B cell (primary cell): ENCODE data around the gene ZBTB11. TPM values are rescaled to one million over a fixed set of nuclear protein-coding genes. Genes with fewer than 3 reads are reported as not detected.

ENCODE experiments used
- ATAC-seq: fragments of 200-7000 bp; cut with Tn5 transposase; one replicate; pipeline ENCODE4 v1.10.0; 2021; ENCODE audit warnings: low read depth, mild to moderate bottlenecking, moderate number of reproducible peaks, moderate library complexity
- CTCF ChIA-PET: fragments of 350-600 bp; sonication (Branson Sonifier 250); formaldehyde crosslinking; loops from one replicate; lab custom pipeline; 2021; ENCODE audit warnings: antibody characterized with exemption, inconsistent platforms; lab: Charles Lee
- POLR2A ChIA-PET: fragments of 350-600 bp; sonication (Branson Sonifier 250); formaldehyde crosslinking; loops from one replicate; lab custom pipeline; 2021; ENCODE audit warnings: antibody characterized with exemption; lab: Charles Lee
- DNase-seq: peaks from one replicate; pipeline ENCODE4 v3.0.0; 2013
- H2AFZ ChIP-seq: 2 replicates; pipeline ENCODE4 v1.6.1; 2012; ENCODE audit warnings: mild to moderate bottlenecking, low read depth, low read length; ENCODE audit not compliant: insufficient read depth, poor library complexity, severe bottlenecking
- H3K27ac ChIP-seq, 2 donors: 1 replicate in 1 of 2; 2 replicates in 1 of 2; pipeline ENCODE4 v1.5.1; 2012 to 2013; ENCODE audit warnings: low read length in 2 of 2, mild to moderate bottlenecking in 2 of 2, moderate library complexity in 1 of 2
- H3K27me3 ChIP-seq, 4 experiments: fragments of 200-600 bp in 1 of 4; sonication (generic) in 1 of 4; replicated peaks in 1 of 4; 1 replicate in 2 of 4; 2 replicates in 2 of 4; pipeline versions ENCODE4 v1.6.1 to v1.7.0; 2013 to 2016; ENCODE audit warnings: low read length in 3 of 4, mild to moderate bottlenecking in 2 of 4, mixed read lengths in 1 of 4, moderate library complexity in 1 of 4; ENCODE audit not compliant: insufficient read depth in 4 of 4, control insufficient read depth in 3 of 4; ENCODE audit errors: control extremely low read depth in 1 of 4
- H3K36me3 ChIP-seq, 2 experiments: replicated peaks in 1 of 2; 1 replicate in 1 of 2; 2 replicates in 1 of 2; pipeline versions ENCODE4 v1.6.1 to v1.7.1; 2013; ENCODE audit warnings: low read length in 1 of 2; ENCODE audit not compliant: insufficient read depth in 2 of 2, control insufficient read depth in 1 of 2; ENCODE audit errors: control extremely low read depth in 1 of 2, extremely low read depth in 1 of 2
- H3K4me1 ChIP-seq, 2 donors: fragments of 200-600 bp in 1 of 2; sonication (generic) in 1 of 2; 1 replicate in 1 of 2; 2 replicates in 1 of 2; pipeline versions ENCODE4 v1.5.1 to v1.6.1; 2013 to 2017; ENCODE audit warnings: low read length in 2 of 2; ENCODE audit not compliant: control insufficient read depth in 2 of 2, insufficient read depth in 2 of 2
- H3K4me2 ChIP-seq: replicated peaks from 2 replicates; pipeline ENCODE3; 2012; ENCODE audit warnings: mild to moderate bottlenecking, low read depth, low read length; ENCODE audit not compliant: poor library complexity, severe bottlenecking
- H3K4me3 ChIP-seq, 5 experiments: fragments of 200-600 bp in 1 of 5; sonication (generic) in 1 of 5; 1 replicate in 3 of 5; 2 replicates in 2 of 5; pipeline versions ENCODE4 v1.5.1 to v1.7.0; 2011 to 2016; ENCODE audit warnings: low read length in 4 of 5, mild to moderate bottlenecking in 4 of 5, low read depth in 2 of 5, control low read depth in 1 of 5, moderate library complexity in 1 of 5; ENCODE audit not compliant: insufficient read depth in 1 of 5; ENCODE audit errors: control extremely low read depth in 1 of 5, extremely low read depth in 1 of 5
- H3K79me2 ChIP-seq: fragments of 200-600 bp; sonication (generic); one replicate; pipeline ENCODE4 v1.6.0; 2016; ENCODE audit warnings: low read length; ENCODE audit not compliant: control insufficient read depth, insufficient read depth
- H3K9ac ChIP-seq: fragments of 200-600 bp; sonication (generic); 2 replicates; pipeline ENCODE4 v1.6.1; 2017; ENCODE audit warnings: mild to moderate bottlenecking, low read length, moderate library complexity
- H3K9me3 ChIP-seq, 3 donors: one replicate each; pipeline versions ENCODE4 v1.6.1 to v1.7.1; 2013; ENCODE audit warnings: low read length in 2 of 3; ENCODE audit not compliant: control insufficient read depth in 2 of 3, insufficient read depth in 1 of 3; ENCODE audit errors: control extremely low read depth in 1 of 3
- H4K20me1 ChIP-seq: 2 replicates; pipeline ENCODE4 v1.6.0; 2012; ENCODE audit warnings: mild to moderate bottlenecking, low read length; ENCODE audit not compliant: insufficient read depth, control insufficient read depth, poor library complexity, severe bottlenecking
- H3K27ac Mint-ChIP-seq: one replicate; pipeline ENCODE4 v1.8.0; 2021; ENCODE audit warnings: mixed read lengths
- H3K27me3 Mint-ChIP-seq: one replicate; pipeline ENCODE4 v1.8.0; 2021; ENCODE audit warnings: mixed read lengths
- H3K4me1 Mint-ChIP-seq: one replicate; pipeline ENCODE4 v1.8.0; 2021; ENCODE audit warnings: mixed read lengths
- H3K4me3 Mint-ChIP-seq: one replicate; pipeline ENCODE4 v1.8.0; 2021; ENCODE audit warnings: mixed read lengths
- H3K9me3 Mint-ChIP-seq: one replicate; pipeline ENCODE4 v1.8.0; 2022; ENCODE audit warnings: mixed read lengths; ENCODE audit not compliant: insufficient read depth
- CTCF ChIP-seq: fragments of 200-600 bp; IDR thresholded peaks from one replicate; pipeline ENCODE4 v1.8.0; 2022; ENCODE audit warnings: antibody characterized with exemption, mild to moderate bottlenecking
- EZH2 ChIP-seq: IDR thresholded peaks from 2 replicates; pipeline ENCODE4 v1.6.1; 2012; ENCODE audit warnings: borderline replicate concordance, low read depth, mild to moderate bottlenecking, moderate library complexity, low read length; ENCODE audit not compliant: insufficient read depth, poor library complexity, severe bottlenecking
- WGBS: methylation state at CpG from one replicate; pipeline ENCODE4 v1.1.5; 2013; ENCODE audit warnings: missing lambda C conversion rate; ENCODE audit not compliant: insufficient coverage; 5-methylcytosine and 5-hydroxymethylcytosine counted together
- intact Hi-C: fragments of 100-400 bp; cut with micrococcal nuclease; formaldehyde crosslinking; loops from one replicate; pipeline ENCODE4 v1.10.0; 2022
- polyA plus RNA-seq: library from polyadenylated mRNA; depleted of rRNA; stranded (reverse); fragments of >200 nt; gene quantifications from 2 replicates; pipeline ENCODE4 v1.2.3, GENCODE V29; 2012
- total RNA-seq, 2 donors: library from RNA; stranded (reverse); fragments of 120-200 nt in 1 of 2; gene quantifications; 1 replicate in 1 of 2; 2 replicates in 1 of 2; pipeline versions ENCODE4 v1.2.3 to v1.2.4, GENCODE V29; 2013 to 2022

The ZBTB11 gene
- total and polyA plus RNA-seq, 2 donors (not counting 1 experiment from before 2014, with no cell fraction given): 16.3 to 42.6 TPM

DNA sequence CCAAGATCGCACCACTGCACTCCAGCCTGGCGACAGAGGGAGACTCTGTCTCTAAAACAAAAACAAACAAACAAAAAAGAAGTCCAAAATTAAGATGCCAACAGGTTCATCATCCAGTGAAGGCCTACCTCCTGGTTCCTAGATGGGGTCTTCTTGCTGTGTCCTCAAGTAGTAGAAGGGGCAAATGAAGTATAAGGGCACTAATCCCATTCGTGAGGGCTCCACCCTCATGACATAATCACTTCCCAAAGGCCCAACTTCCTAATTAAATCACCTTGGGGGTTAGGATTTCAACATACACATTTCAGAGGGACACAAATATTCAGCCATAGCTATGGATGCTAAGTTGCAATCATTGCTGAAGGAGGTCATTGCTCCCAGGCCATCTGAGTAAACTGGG is 57.2 kb downstream of the ZBTB11 start:
- no peak overlapping the region for H3K27ac Mint-ChIP-seq
- POLR2A ChIA-PET: no interaction called here
- H3K79me2 ChIP-seq: no peaks in the 10 kb centered on the region
- no peak overlapping the region for H3K4me3 ChIP-seq
- intact Hi-C loops: no loop called here
- peaks cover 0 to 7% (median 1%) of the 10 kb centered on the region in 3 donors for H3K9me3 ChIP-seq
- no peaks in the 10 kb centered on the region for H3K27me3 ChIP-seq
- no peak for TF ChIP-seq CTCF
- TF ChIP-seq EZH2: no peak
- ATAC-seq: no peak
- no peak overlapping the region for H3K9ac ChIP-seq
- no peaks in the 10 kb centered on the region for H3K27me3 Mint-ChIP-seq
- no peaks in the 10 kb centered on the region for H4K20me1 ChIP-seq
- no peaks in the 10 kb centered on the region for H3K4me1 ChIP-seq
- no peak overlapping the region for H3K4me3 Mint-ChIP-seq
- no peak overlapping the region for H3K4me2 ChIP-seq
- no peaks in the 10 kb centered on the region for H3K36me3 ChIP-seq
- no CpG with 5 or more reads among the region's 3 CpGs for WGBS
- DNase-seq: no peak
- CTCF ChIA-PET: interaction anchor here (1.1 kb wide), 1 partner anchor 17 kb away, joined by 3 read pairs; no protein-coding TSS in a partner anchor
- no peak overlapping the region for H2AFZ ChIP-seq
- H3K27ac ChIP-seq: no peak overlapping the region
- H3K9me3 Mint-ChIP-seq: peaks cover 4% of the 10 kb centered on the region
- H3K4me1 Mint-ChIP-seq: no peaks in the 10 kb centered on the region

DNA sequence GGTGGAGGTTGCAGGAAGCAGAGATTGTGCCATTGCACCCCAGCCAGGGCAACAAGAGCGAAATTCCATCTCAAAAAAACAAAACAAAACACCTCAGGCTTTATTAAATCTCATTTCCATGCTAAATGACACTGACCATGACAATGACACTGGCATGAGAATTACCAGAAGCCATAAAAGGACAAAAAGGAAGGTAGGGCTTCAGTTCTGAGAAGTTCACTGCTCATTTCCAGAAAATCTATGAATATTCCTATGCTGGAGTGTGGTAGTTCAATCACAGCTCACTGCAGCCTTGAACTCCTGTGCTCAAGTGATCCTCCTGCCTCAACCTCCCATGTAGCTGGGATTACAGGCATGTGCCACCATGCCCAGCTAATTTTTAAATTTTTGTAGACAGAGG is 58.2 kb downstream of the ZBTB11 start:
- no peak overlapping the region for H3K27ac Mint-ChIP-seq
- POLR2A ChIA-PET: no interaction called here
- no peaks in the 10 kb centered on the region for H3K27me3 Mint-ChIP-seq
- no peak overlapping the region for H2AFZ ChIP-seq
- H4K20me1 ChIP-seq: no peaks in the 10 kb centered on the region
- ATAC-seq (no peak), DNase-seq (no peak)
- peaks cover 0 to 4% (median 0%) of the 10 kb centered on the region in 3 donors for H3K9me3 ChIP-seq
- WGBS: no CpG with 5 or more reads among the region's 1 CpG
- H3K27ac ChIP-seq: no peak overlapping the region
- no peaks in the 10 kb centered on the region for H3K4me1 ChIP-seq
- H3K79me2 ChIP-seq: no peaks in the 10 kb centered on the region
- intact Hi-C loops: no loop called here
- no peaks in the 10 kb centered on the region for H3K36me3 ChIP-seq
- no peak overlapping the region for H3K4me2 ChIP-seq
- CTCF ChIA-PET: no interaction called here
- H3K9me3 Mint-ChIP-seq: peaks cover 4% of the 10 kb centered on the region
- TF ChIP-seq CTCF: no peak
- no peak for TF ChIP-seq EZH2
- H3K4me3 ChIP-seq: no peak overlapping the region
- H3K9ac ChIP-seq: no peak overlapping the region
- H3K4me1 Mint-ChIP-seq: no peaks in the 10 kb centered on the region
- no peaks in the 10 kb centered on the region for H3K27me3 ChIP-seq
- H3K4me3 Mint-ChIP-seq: no peak overlapping the region
